ENCODE measurements around the gene ARMH3.

ARMH3 gene

GRCh38 chr10:101829561-101830315 lies 226.2 kb downstream of the ARMH3 start:
- H3K4me3 ChIP-seq (ENCODE audit: low read depth, low read length), result no peak overlapping the region
- TF ChIP-seq CTCF (IDR thresholded peaks at IDR 0.05; ENCODE audit: low read depth, low read length), result no peak

GRCh38 chr10:101828766-101829551 lies 227.0 kb downstream of the ARMH3 start:
- H3K4me3 ChIP-seq (ENCODE audit: low read depth, low read length), result no peak overlapping the region
- no peak for TF ChIP-seq CTCF (IDR thresholded peaks at IDR 0.05; ENCODE audit: low read depth, low read length)

GRCh38 chr10:101827919-101828600 lies 227.9 kb downstream of the ARMH3 start:
- no peak for TF ChIP-seq CTCF (IDR thresholded peaks at IDR 0.05; ENCODE audit: low read depth, low read length)
- no peak overlapping the region for H3K4me3 ChIP-seq (ENCODE audit: low read depth, low read length)

GRCh38 chr10:101826852-101827434 lies 229.0 kb downstream of the ARMH3 start:
- no peak overlapping the region for H3K4me3 ChIP-seq (ENCODE audit: low read depth, low read length)
- TF ChIP-seq CTCF (IDR thresholded peaks at IDR 0.05; ENCODE audit: low read depth, low read length), result no peak

GRCh38 chr10:101824736-101825135 lies 231.2 kb downstream of the ARMH3 start:
- no peak overlapping the region for H3K4me3 ChIP-seq (ENCODE audit: low read depth, low read length)
- no peak for TF ChIP-seq CTCF (IDR thresholded peaks at IDR 0.05; ENCODE audit: low read depth, low read length)

- TF ChIP-seq CTCF (IDR thresholded peaks at IDR 0.05; ENCODE audit: low read depth, low read length), result no peak
- H3K4me3 ChIP-seq (ENCODE audit: low read depth, low read length), result peak overlapping the region; percentile 49
Measured at GRCh38 chr10:101818872-101819633, 236.9 kb downstream of the ARMH3 start.
